HEK293 (cell line): ENCODE measurements around the gene TP53I11.

Experiments
- CTCF ChIA-PET: fragments of 350-600 bp; formaldehyde crosslinking; extraction: SDS; loops from one replicate; lab custom pipeline; 2021; ENCODE audit warnings: antibody characterized with exemption; lab: Yijun Ruan, JAX
- POLR2A ChIA-PET: fragments of 300-600 bp; formaldehyde crosslinking; extraction: SDS; loops from one replicate; lab custom pipeline; 2020; ENCODE audit warnings: antibody characterized with exemption, inconsistent platforms; lab: Yijun Ruan, JAX
- H3K27ac ChIP-seq: fragments of 200-500 bp; sonication (Bioruptor generic); 2 replicates; pipeline ENCODE4 v1.5.1; 2014; ENCODE audit warnings: low read depth, low read length, control low read depth, inconsistent platforms; ENCODE audit errors: extremely low read depth
- H3K36me3 ChIP-seq, 2 experiments: fragments of 200-500 bp in 1 of 2; sonication (Bioruptor generic) in 1 of 2; 1 replicate in 1 of 2; 2 replicates in 1 of 2; pipeline ENCODE4 v1.5.1; 2014 to 2017; ENCODE audit warnings: inconsistent platforms in 2 of 2, low read length in 2 of 2; ENCODE audit not compliant: control insufficient read depth in 2 of 2, insufficient read depth in 1 of 2
- H3K4me1 ChIP-seq: fragments of 200-500 bp; sonication (Bioruptor generic); 2 replicates; pipeline ENCODE4 v1.5.1; 2014; ENCODE audit warnings: mild to moderate bottlenecking, low read length, inconsistent platforms; ENCODE audit not compliant: control insufficient read depth, insufficient read depth
- H3K4me3 ChIP-seq: 2 replicates; pipeline ENCODE4 v1.5.1; 2011; ENCODE audit warnings: low read depth, mild to moderate bottlenecking, control low read depth, low read length, moderate library complexity
- H3K9me3 ChIP-seq: fragments of 200-500 bp; sonication (Bioruptor generic); 2 replicates; pipeline ENCODE4 v1.5.1; 2014; ENCODE audit warnings: low read depth, low read length, inconsistent platforms; ENCODE audit not compliant: control insufficient read depth, insufficient read depth
- CTCF ChIP-seq: fragments of 450-650 bp; formaldehyde crosslinking; IDR thresholded peaks from 2 replicates; pipeline ENCODE4 v1.5.1; 2016; ENCODE audit warnings: missing biosample characterization, missing genetic modification characterization
- HOXC10 ChIP-seq: sonication (generic); formaldehyde crosslinking; IDR thresholded peaks from 2 replicates; pipeline ENCODE4 v1.8.1; 2023; ENCODE audit warnings: mild to moderate bottlenecking, missing genetic modification reagents
- MEIS1 ChIP-seq: sonication (generic); formaldehyde crosslinking; IDR thresholded peaks from 2 replicates; pipeline ENCODE4 v1.8.1; 2022; ENCODE audit warnings: missing genetic modification reagents, mild to moderate bottlenecking, borderline replicate concordance
- OVOL3 ChIP-seq: fragments of 450-650 bp; formaldehyde crosslinking; IDR thresholded peaks from 2 replicates; pipeline ENCODE4 v1.5.1; 2016; ENCODE audit warnings: missing biosample characterization, missing genetic modification characterization
- REST ChIP-seq: fragments of 450-650 bp; formaldehyde crosslinking; IDR thresholded peaks from 2 replicates; pipeline ENCODE4 v1.5.1; 2016; ENCODE audit warnings: missing biosample characterization, missing genetic modification characterization
- SCRT2 ChIP-seq: fragments of 450-650 bp; formaldehyde crosslinking; IDR thresholded peaks from 2 replicates; pipeline ENCODE4 v1.5.1; 2016; ENCODE audit warnings: missing biosample characterization, missing genetic modification characterization
- ZBTB21 ChIP-seq: fragments of 450-650 bp; formaldehyde crosslinking; IDR thresholded peaks from 2 replicates; pipeline ENCODE4 v1.5.1; 2017; ENCODE audit warnings: missing biosample characterization, missing genetic modification characterization
- ZBTB44 ChIP-seq: fragments of 450-650 bp; IDR thresholded peaks from 2 replicates; pipeline ENCODE4 v1.5.1; 2018; ENCODE audit warnings: missing biosample characterization, mild to moderate bottlenecking, missing genetic modification characterization
- ZBTB49 ChIP-seq: fragments of 450-650 bp; formaldehyde crosslinking; IDR thresholded peaks from 2 replicates; pipeline ENCODE4 v1.5.1; 2016; ENCODE audit warnings: missing biosample characterization, missing genetic modification characterization, low read depth
- ZEB2 ChIP-seq: fragments of 450-650 bp; formaldehyde crosslinking; IDR thresholded peaks from 2 replicates; pipeline ENCODE4 v1.5.1; 2016; ENCODE audit warnings: missing biosample characterization, missing genetic modification characterization
- ZIC2 ChIP-seq: fragments of 450-650 bp; formaldehyde crosslinking; IDR thresholded peaks from 2 replicates; pipeline ENCODE4 v1.5.1; 2016; ENCODE audit warnings: missing biosample characterization, missing genetic modification characterization
- ZNF112 ChIP-seq: fragments of 450-650 bp; formaldehyde crosslinking; IDR thresholded peaks from 2 replicates; pipeline ENCODE4 v1.5.0; 2017; ENCODE audit warnings: missing biosample characterization, missing genetic modification characterization
- ZNF146 ChIP-seq: fragments of 450-650 bp; formaldehyde crosslinking; IDR thresholded peaks from 2 replicates; pipeline ENCODE4 v1.5.1; 2016; ENCODE audit warnings: missing biosample characterization, missing genetic modification characterization
- ZNF175 ChIP-seq: fragments of 450-650 bp; formaldehyde crosslinking; IDR thresholded peaks from 2 replicates; pipeline ENCODE4 v1.5.1; 2016; ENCODE audit warnings: missing biosample characterization, missing genetic modification characterization
- ZNF239 ChIP-seq: fragments of 450-650 bp; formaldehyde crosslinking; IDR thresholded peaks from 2 replicates; pipeline ENCODE4 v1.5.1; 2016; ENCODE audit warnings: missing biosample characterization, missing genetic modification characterization
- ZNF274 ChIP-seq, 2 experiments: fragments of 200-500 bp in 1 of 2; fragments of 450-650 bp in 1 of 2; sonication (Bioruptor generic) in 1 of 2; formaldehyde crosslinking in 1 of 2; IDR thresholded peaks; 2 replicates each; pipeline versions ENCODE4 v1.5.1 to v1.6.1; 2014 to 2016; ENCODE audit warnings: borderline replicate concordance in 1 of 2, inconsistent platforms in 1 of 2, low read length in 1 of 2, missing biosample characterization in 1 of 2, missing genetic modification characterization in 1 of 2
- ZNF302 ChIP-seq: fragments of 450-650 bp; formaldehyde crosslinking; IDR thresholded peaks from 2 replicates; pipeline ENCODE4 v1.5.1; 2016; ENCODE audit warnings: missing biosample characterization, missing genetic modification characterization, low read depth
- ZNF404 ChIP-seq: fragments of 450-650 bp; formaldehyde crosslinking; IDR thresholded peaks from 2 replicates; pipeline ENCODE4 v1.5.1; 2017; ENCODE audit warnings: missing biosample characterization, missing genetic modification characterization
- ZNF449 ChIP-seq: fragments of 450-650 bp; formaldehyde crosslinking; IDR thresholded peaks from 2 replicates; pipeline ENCODE4 v1.5.1; 2017; ENCODE audit warnings: missing biosample characterization, mild to moderate bottlenecking, missing genetic modification characterization, moderate library complexity
- ZNF548 ChIP-seq: fragments of 450-650 bp; formaldehyde crosslinking; IDR thresholded peaks from 2 replicates; pipeline ENCODE4 v1.5.1; 2016; ENCODE audit warnings: missing biosample characterization, missing genetic modification characterization
- ZNF585B ChIP-seq: fragments of 450-650 bp; formaldehyde crosslinking; IDR thresholded peaks from 2 replicates; pipeline ENCODE4 v1.5.1; 2016; ENCODE audit warnings: missing biosample characterization, missing genetic modification characterization

Gene TP53I11

GRCh38 chr11:44945666-44946065, 5.0 kb downstream of the TP53I11 start:
- ChIA-PET CTCF (interaction anchor here (0.8 to 5.5 kb wide), 6 partner anchors 10 to 158 kb away, joined by 3 to 37 read pairs (median 4); no protein-coding TSS in a partner anchor), POLR2A (no interaction called here)
- H3K4me1 ChIP-seq: no peaks in the 10 kb centered on the region
- H3K36me3 ChIP-seq: peaks cover 0 to 12% of the 10 kb centered on the region in 2 experiments; a peak in 1 of 3 replicates
- TF ChIP-seq ZNF585B (tag by site-specific recombination): no peak
- TF ChIP-seq ZNF404: no peak
- no peak for TF ChIP-seq CTCF (tag by site-specific recombination)
- no peak for TF ChIP-seq ZEB2
- no peak for TF ChIP-seq ZNF274 (IDR thresholded peaks at IDR 0.05; ENCODE audit: low read length)
- TF ChIP-seq ZNF274 (tag by site-specific recombination; IDR thresholded peaks at IDR 0.05; ENCODE audit: borderline replicate concordance): no peak
- no peak for TF ChIP-seq OVOL3
- no peak for TF ChIP-seq REST
- TF ChIP-seq ZNF302 (tag by site-specific recombination): no peak
- no peak for TF ChIP-seq ZNF239 (tag by site-specific recombination)
- TF ChIP-seq ZIC2 (tag by site-specific recombination): no peak
- TF ChIP-seq ZNF146 (tag by site-specific recombination): no peak
- TF ChIP-seq ZBTB49 (tag by site-specific recombination): no peak
- TF ChIP-seq ZBTB21 (tag by site-specific recombination): no peak
- no peaks in the 10 kb centered on the region for H3K9me3 ChIP-seq
- H3K4me3 ChIP-seq: no peak overlapping the region
- no peak overlapping the region for H3K27ac ChIP-seq

- Histone ChIP-seq H3K4me3 (no peak overlapping the region), H3K27ac (no peak overlapping the region), H3K9me3 (no peaks in the 10 kb centered on the region), H3K36me3 (peaks cover 0 to 16% of the 10 kb centered on the region in 2 experiments; a peak in 1 of 3 replicates), H3K4me1 (no peaks in the 10 kb centered on the region)
- POLR2A ChIA-PET: interaction anchor here (1.6 kb wide), 1 partner anchor 13 kb away, joined by 3 read pairs; no protein-coding TSS in a partner anchor
- CTCF ChIA-PET: interaction anchor here (1.0 to 5.5 kb wide), 4 partner anchors 9 to 153 kb away, joined by 3 to 37 read pairs (median 4); no protein-coding TSS in a partner anchor
- TF ChIP-seq ZNF112: no peak
- no peak for TF ChIP-seq ZBTB44 (tag by site-specific recombination)
- TF ChIP-seq SCRT2 (tag by site-specific recombination): no peak
- no peak for TF ChIP-seq HOXC10 (CRISPR knock-in tag)
- TF ChIP-seq ZNF449: no peak
- TF ChIP-seq MEIS1 (CRISPR knock-in tag): no peak
- TF ChIP-seq ZNF175: no peak
- no peak for TF ChIP-seq ZNF548 (tag by site-specific recombination)
These were observed 5.8 kb downstream of the TP53I11 start for GRCh38 chr11:44944853-44945235.
